SU-DHL-6 (cell line): ENCODE results near the gene LTC4S.
A peak's percentile ranks its signal among the peaks of the same experiment; 100 is the strongest.

Experiments used
- H2AFZ ChIP-seq: fragments of 200-600 bp; sonication (generic); 2 replicates; pipeline ENCODE4 v1.6.1; 2014; ENCODE audit warnings: low read depth, mild to moderate bottlenecking, moderate library complexity, mixed read lengths, antibody characterized with exemption, low read length; ENCODE audit not compliant: severe bottlenecking
- H3F3A ChIP-seq: fragments of 200-600 bp; shearing (Covaris generic); 2 replicates; pipeline ENCODE4 v1.6.0; 2016; ENCODE audit warnings: antibody characterized with exemption, mild to moderate bottlenecking; ENCODE audit not compliant: insufficient read depth
- H3K27ac ChIP-seq: fragments of 200-600 bp; sonication (generic); 2 replicates; pipeline ENCODE4 v1.5.1; 2016; ENCODE audit warnings: low read depth, mild to moderate bottlenecking, low read length, moderate library complexity, mixed read lengths
- H3K27me3 ChIP-seq: fragments of 200-600 bp; sonication (generic), shearing (Covaris generic); 2 replicates; pipeline ENCODE4 v1.6.0; 2014; ENCODE audit warnings: mild to moderate bottlenecking, low read length
- H3K36me3 ChIP-seq: fragments of 200-600 bp; sonication (generic); 2 replicates; pipeline ENCODE4 v1.6.1; 2014; ENCODE audit warnings: mild to moderate bottlenecking, low read length, mixed read lengths
- H3K4me2 ChIP-seq: fragments of 300-600, 200-600 bp; shearing (Covaris generic), sonication (generic); 2 replicates; pipeline ENCODE4 v1.6.0; 2014; ENCODE audit warnings: low read length, low read depth, mild to moderate bottlenecking; ENCODE audit not compliant: poor library complexity, severe bottlenecking
- H3K4me3 ChIP-seq: fragments of 200-600 bp; sonication (generic); 2 replicates; pipeline ENCODE4 v1.5.1; 2014; ENCODE audit warnings: antibody characterized with exemption, low read length, mild to moderate bottlenecking, mixed read lengths; ENCODE audit not compliant: insufficient read depth, poor library complexity, severe bottlenecking
- H3K79me2 ChIP-seq: fragments of 200-600 bp; sonication (generic); 2 replicates; pipeline ENCODE4 v1.6.1; 2014; ENCODE audit warnings: mild to moderate bottlenecking, low read length, moderate library complexity; ENCODE audit not compliant: insufficient read depth
- H3K9ac ChIP-seq: fragments of 200-600 bp; sonication (generic); 2 replicates; pipeline ENCODE4 v1.7.0; 2014; ENCODE audit warnings: mild to moderate bottlenecking, low read length
- H3K9me2 ChIP-seq: fragments of 200-600 bp; sonication (generic); replicated peaks from 2 replicates; pipeline ENCODE4 v1.6.1; 2014; ENCODE audit warnings: low read length; ENCODE audit not compliant: insufficient read depth
- H3K9me3 ChIP-seq: fragments of 200-600 bp; sonication (generic); 2 replicates; pipeline ENCODE4 v1.6.1; 2014; ENCODE audit warnings: low read length, mixed read lengths; ENCODE audit not compliant: insufficient read depth
- H4K20me1 ChIP-seq: fragments of 200-600 bp; sonication (generic); 2 replicates; pipeline ENCODE4 v1.6.1; 2014; ENCODE audit warnings: low read depth, mild to moderate bottlenecking, antibody characterized with exemption, low read length, moderate library complexity, mixed read lengths
- EZH2phosphoT487 ChIP-seq: fragments of 200-600 bp; sonication (generic), shearing (Covaris generic); conservative IDR thresholded peaks from 2 replicates; pipeline ENCODE4 v1.6.1; 2018; ENCODE audit warnings: mild to moderate bottlenecking, antibody characterized with exemption, low read length, moderate library complexity, mixed read lengths
- TF ChIP-seq, protein P1 (sequence below): fragments of 200-600 bp; sonication (generic); IDR thresholded peaks from one replicate; pipeline ENCODE4 v1.5.1; 2017; ENCODE audit warnings: antibody characterized with exemption, mild to moderate bottlenecking, low read length, moderate library complexity; ENCODE audit not compliant: insufficient read depth, poor library complexity, severe bottlenecking

Gene LTC4S

GRCh38 chr5:179805529-179806249, 11.9 kb downstream of the LTC4S start:
- no peaks in the 10 kb centered on the region for H3K36me3 ChIP-seq
- no peaks in the 10 kb centered on the region for H4K20me1 ChIP-seq
- no peaks in the 10 kb centered on the region; the same call in 1 of the 2 replicates for H3K79me2 ChIP-seq
- no peaks in the 10 kb centered on the region for H3F3A ChIP-seq
- H3K9ac ChIP-seq, result peak overlapping the region; percentile 76
- no peak overlapping the region for H2AFZ ChIP-seq
- no peaks in the 10 kb centered on the region for H3K27me3 ChIP-seq
- H3K9me3 ChIP-seq, result no peaks in the 10 kb centered on the region
- TF ChIP-seq, protein P1, sequence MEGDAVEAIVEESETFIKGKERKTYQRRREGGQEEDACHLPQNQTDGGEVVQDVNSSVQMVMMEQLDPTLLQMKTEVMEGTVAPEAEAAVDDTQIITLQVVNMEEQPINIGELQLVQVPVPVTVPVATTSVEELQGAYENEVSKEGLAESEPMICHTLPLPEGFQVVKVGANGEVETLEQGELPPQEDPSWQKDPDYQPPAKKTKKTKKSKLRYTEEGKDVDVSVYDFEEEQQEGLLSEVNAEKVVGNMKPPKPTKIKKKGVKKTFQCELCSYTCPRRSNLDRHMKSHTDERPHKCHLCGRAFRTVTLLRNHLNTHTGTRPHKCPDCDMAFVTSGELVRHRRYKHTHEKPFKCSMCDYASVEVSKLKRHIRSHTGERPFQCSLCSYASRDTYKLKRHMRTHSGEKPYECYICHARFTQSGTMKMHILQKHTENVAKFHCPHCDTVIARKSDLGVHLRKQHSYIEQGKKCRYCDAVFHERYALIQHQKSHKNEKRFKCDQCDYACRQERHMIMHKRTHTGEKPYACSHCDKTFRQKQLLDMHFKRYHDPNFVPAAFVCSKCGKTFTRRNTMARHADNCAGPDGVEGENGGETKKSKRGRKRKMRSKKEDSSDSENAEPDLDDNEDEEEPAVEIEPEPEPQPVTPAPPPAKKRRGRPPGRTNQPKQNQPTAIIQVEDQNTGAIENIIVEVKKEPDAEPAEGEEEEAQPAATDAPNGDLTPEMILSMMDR, result no peak
- no peak for TF ChIP-seq EZH2phosphoT487
- H3K9me2 ChIP-seq, result no peaks in the 10 kb centered on the region
- peak overlapping the region; percentile 64 for H3K4me2 ChIP-seq
- peak overlapping the region; percentile 94 for H3K4me3 ChIP-seq
- H3K27ac ChIP-seq, result no peak overlapping the region

DNA sequence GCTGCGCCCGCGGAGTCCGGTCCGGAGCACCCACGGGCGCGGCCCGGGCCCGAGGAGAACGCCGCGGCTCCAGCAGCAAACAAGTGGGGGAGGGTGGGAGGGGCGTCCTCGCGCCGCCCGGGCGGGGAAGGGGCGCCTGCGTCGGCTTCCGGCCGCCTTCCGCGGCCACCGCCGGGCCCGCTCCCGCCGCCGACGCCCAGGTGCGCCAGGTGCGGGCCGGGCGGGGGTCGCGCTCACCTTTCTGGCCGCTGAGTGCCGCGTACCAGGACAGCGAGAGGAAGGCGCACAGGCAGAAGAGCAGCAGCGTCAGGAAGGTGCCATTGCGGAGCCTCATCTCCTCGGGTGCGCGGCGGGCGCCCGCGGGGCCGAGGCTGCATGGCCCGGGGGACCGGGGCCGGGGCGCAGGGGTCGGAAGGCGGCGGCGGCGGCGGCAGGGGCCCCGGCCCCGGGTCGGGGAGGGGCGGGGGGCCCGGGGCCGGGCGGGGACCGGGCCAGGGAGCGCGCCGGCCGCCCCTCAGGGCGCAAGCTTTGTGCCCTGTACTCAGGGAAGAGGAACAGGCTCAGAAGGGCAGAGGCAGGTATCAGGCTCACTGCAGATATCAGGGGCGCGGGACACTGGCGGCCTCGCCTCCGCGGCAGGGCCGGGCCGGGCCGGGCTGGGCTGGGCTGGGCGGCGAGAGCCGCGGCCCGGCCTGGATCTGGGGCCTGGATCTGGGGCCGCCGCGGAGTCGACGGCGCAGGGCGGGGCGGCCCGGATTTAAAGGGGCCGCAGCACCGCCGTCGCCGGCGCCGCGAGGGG, 12.7 kb downstream of the LTC4S start, which contains the start of gene MGAT4B:
MGAT4B (minus strand) TSS at position 617 of the 799 bp plus-strand sequence; CDS start at position 334, 283 bp downstream.
- Histone ChIP-seq H2AFZ (peak within 1 kb of the TSS; percentile 69), H3K27ac (peak within 1 kb of the TSS; percentile 35; the same call in 1 of the 2 replicates), H3K9me3 (no peaks in the 10 kb centered on the region), H4K20me1 (no peaks in the 10 kb centered on the region), H3K4me2 (peak within 1 kb of the TSS; percentile 64), H3F3A (no peaks in the 10 kb centered on the region), H3K9ac (peak within 1 kb of the TSS; percentile 76), H3K27me3 (no peaks in the 10 kb centered on the region), H3K4me3 (peak within 1 kb of the TSS; percentile 94), H3K9me2 (no peaks in the 10 kb centered on the region), H3K36me3 (no peaks in the 10 kb centered on the region), H3K79me2 (no peaks in the 10 kb centered on the region; the same call in 1 of the 2 replicates)
- TF ChIP-seq, protein P1, result no peak
- no peak for TF ChIP-seq EZH2phosphoT487

GRCh38 chr5:179812135-179812825, 18.5 kb downstream of the LTC4S start:
- Histone ChIP-seq H3F3A (0 out of 2 replicates have a peak, but pooled peaks cover 5% of the 10 kb centered on the region), H3K4me2 (no peak overlapping the region), H3K9me3 (no peaks in the 10 kb centered on the region), H3K4me3 (no peak overlapping the region), H3K79me2 (no peaks in the 10 kb centered on the region), H3K9ac (no peak overlapping the region), H2AFZ (no peak overlapping the region), H3K27ac (no peak overlapping the region), H3K27me3 (no peaks in the 10 kb centered on the region), H3K9me2 (no peaks in the 10 kb centered on the region), H4K20me1 (no peaks in the 10 kb centered on the region), H3K36me3 (no peaks in the 10 kb centered on the region)
- TF ChIP-seq EZH2phosphoT487, result no peak
